ENCODE results near the gene TOPAZ1.

The TOPAZ1 gene

DNA sequence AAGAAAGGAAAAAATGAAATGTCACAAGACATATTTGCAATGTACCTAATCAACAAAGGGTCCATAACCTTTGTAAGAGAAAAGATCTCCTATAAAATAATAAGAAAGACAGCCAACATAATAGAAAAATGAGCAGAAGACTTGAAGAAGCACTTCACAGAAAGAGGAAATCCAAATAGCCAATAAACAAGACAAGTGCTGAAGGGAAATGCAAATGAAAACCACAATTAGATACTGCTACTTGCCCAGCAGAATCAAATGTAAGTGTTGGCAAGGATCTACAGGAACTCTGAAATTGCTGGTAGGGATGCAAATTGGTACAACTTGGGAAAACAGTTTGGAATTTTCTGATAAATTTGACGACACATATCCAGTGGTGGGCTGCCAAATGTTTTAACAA is 15.1 kb upstream of the TOPAZ1 start:
- no peaks in the 10 kb centered on the region for H3K4me1 ChIP-seq (ENCODE audit: control insufficient read depth, insufficient read depth, low read length)
- no peak overlapping the region for H3K27ac ChIP-seq (ENCODE audit: insufficient read depth, low read depth, low read length, poor library complexity, severe bottlenecking)
- H3K36me3 ChIP-seq (ENCODE audit: control insufficient read depth, insufficient read depth, low read length): no peaks in the 10 kb centered on the region
- H3K9me3 ChIP-seq (ENCODE audit: control insufficient read depth, low read length): no peaks in the 10 kb centered on the region
- H3K4me3 ChIP-seq (ENCODE audit: insufficient read depth, low read depth, low read length): no peak overlapping the region
- H3K27me3 ChIP-seq (ENCODE audit: control insufficient read depth, insufficient read depth, low read length, poor library complexity, severe bottlenecking): no peaks in the 10 kb centered on the region
- WGBS, 2 experiments: 85 to 91% methylated on average over 1 of the region's 1 CpG

DNA sequence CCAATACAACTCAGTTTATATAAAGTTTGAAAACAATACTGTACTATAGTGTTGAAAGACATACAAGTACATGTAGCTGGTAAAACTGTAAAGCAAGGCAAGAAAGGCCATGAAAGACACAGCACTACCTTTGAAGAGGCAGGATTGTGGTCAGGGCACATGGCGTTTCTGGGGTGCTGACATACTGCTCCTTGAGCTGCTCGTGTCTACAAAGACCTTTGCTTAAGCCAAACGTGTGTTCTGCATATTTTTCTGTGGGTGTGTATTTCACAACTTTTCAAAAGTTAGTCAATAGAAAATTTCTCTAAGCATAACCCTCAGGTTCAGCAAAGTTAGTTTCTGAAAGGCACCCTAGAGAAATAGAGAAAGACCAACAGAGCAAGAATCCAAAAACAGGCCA is 14.1 kb upstream of the TOPAZ1 start:
- Histone ChIP-seq H3K9me3 (ENCODE audit: control insufficient read depth, low read length) (no peaks in the 10 kb centered on the region), H3K4me1 (ENCODE audit: control insufficient read depth, insufficient read depth, low read length) (no peaks in the 10 kb centered on the region), H3K4me3 (ENCODE audit: insufficient read depth, low read depth, low read length) (no peak overlapping the region), H3K36me3 (ENCODE audit: control insufficient read depth, insufficient read depth, low read length) (no peaks in the 10 kb centered on the region), H3K27ac (ENCODE audit: insufficient read depth, low read depth, low read length, poor library complexity, severe bottlenecking) (no peak overlapping the region), H3K27me3 (ENCODE audit: control insufficient read depth, insufficient read depth, low read length, poor library complexity, severe bottlenecking) (no peaks in the 10 kb centered on the region)
- 87 to 97% methylated on average over 2 to 3 of the region's 3 CpGs for WGBS, 2 experiments

DNA sequence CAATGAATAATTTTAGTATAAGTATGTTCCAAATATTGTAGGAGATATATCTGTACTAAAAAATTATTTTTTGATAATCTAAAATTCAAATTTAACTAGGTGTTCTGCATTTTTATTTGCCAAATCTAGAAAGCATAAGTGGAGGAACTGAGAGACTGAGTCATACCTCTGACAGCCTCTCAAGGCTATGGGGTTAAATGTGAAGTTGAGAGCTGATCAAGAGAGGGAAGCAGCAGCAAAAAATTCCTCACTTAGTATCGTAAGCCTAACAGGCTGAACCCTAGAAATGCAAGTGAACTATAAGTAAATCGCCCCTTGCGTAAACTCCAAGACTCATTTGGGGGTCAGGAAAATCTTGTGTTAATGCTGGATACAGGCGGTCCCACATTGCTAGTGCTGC is 12.8 kb upstream of the TOPAZ1 start:
- Histone ChIP-seq H3K9me3 (ENCODE audit: control insufficient read depth, low read length) (no peaks in the 10 kb centered on the region), H3K27ac (ENCODE audit: insufficient read depth, low read depth, low read length, poor library complexity, severe bottlenecking) (no peak overlapping the region), H3K27me3 (ENCODE audit: control insufficient read depth, insufficient read depth, low read length, poor library complexity, severe bottlenecking) (no peaks in the 10 kb centered on the region), H3K36me3 (ENCODE audit: control insufficient read depth, insufficient read depth, low read length) (no peaks in the 10 kb centered on the region), H3K4me3 (ENCODE audit: insufficient read depth, low read depth, low read length) (no peak overlapping the region), H3K4me1 (ENCODE audit: control insufficient read depth, insufficient read depth, low read length) (no peaks in the 10 kb centered on the region)
- WGBS, 2 experiments: 94% methylated on average over 4 of the region's 4 CpGs

DNA sequence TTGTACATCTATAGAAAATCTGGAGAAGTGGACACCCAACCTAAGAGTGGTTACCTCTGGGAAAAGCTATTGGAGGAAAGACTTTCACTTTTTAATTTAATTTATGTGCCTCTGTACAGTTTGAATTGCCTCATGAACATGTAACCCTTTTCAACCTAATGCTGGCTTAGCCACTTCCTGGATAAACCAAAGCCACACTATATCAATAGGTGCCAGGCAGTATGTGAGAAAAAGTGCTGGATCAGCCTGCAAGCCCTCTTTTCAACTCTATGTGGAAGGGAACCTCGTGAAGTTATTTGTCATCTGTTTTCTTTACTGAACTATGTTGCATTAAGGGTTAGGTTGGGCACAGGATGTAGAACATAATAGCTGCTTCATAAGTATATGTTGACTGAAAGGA is 9.3 kb upstream of the TOPAZ1 start:
- H3K27me3 ChIP-seq (ENCODE audit: control insufficient read depth, insufficient read depth, low read length, poor library complexity, severe bottlenecking): no peaks in the 10 kb centered on the region
- H3K4me1 ChIP-seq (ENCODE audit: control insufficient read depth, insufficient read depth, low read length): no peaks in the 10 kb centered on the region
- 90 to 97% methylated on average over 1 of the region's 1 CpG for WGBS, 2 experiments
- no peak overlapping the region for H3K27ac ChIP-seq (ENCODE audit: insufficient read depth, low read depth, low read length, poor library complexity, severe bottlenecking)
- H3K36me3 ChIP-seq (ENCODE audit: control insufficient read depth, insufficient read depth, low read length): no peaks in the 10 kb centered on the region
- H3K9me3 ChIP-seq (ENCODE audit: control insufficient read depth, low read length): no peaks in the 10 kb centered on the region
- no peak overlapping the region for H3K4me3 ChIP-seq (ENCODE audit: insufficient read depth, low read depth, low read length)

DNA sequence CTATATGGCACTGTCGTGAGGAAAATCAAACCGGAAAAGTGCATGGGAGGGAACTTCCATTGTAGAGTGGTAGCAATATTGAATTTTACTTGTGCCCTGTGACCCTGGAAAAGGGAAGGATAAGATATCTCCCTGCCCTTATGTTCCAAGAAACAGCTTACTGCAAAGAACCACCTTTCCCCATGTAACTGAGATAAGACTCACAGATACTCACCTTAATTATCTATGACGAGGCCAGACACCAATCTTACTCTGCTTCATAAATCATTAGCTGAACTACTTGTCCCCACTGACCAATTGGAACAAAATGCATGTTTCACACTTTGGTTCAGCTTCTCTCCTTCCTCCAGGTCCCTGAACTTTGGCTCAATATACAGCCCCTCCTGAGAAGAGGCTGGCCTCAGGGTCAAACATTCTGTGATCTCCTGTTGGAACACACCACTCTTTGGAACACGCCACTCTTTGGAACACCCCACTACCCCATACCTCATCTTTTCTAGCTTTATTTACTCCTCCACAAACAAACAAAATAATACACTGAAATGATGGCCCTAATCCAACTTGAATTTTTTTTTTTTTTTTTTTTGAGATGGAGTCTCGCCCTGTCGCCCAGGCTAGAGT is 6.9 kb upstream of the TOPAZ1 start:
- H3K27ac ChIP-seq (ENCODE audit: insufficient read depth, low read depth, low read length, poor library complexity, severe bottlenecking): no peak overlapping the region
- WGBS, 2 experiments: 92 to 94% methylated on average over 6 of the region's 6 CpGs

DNA sequence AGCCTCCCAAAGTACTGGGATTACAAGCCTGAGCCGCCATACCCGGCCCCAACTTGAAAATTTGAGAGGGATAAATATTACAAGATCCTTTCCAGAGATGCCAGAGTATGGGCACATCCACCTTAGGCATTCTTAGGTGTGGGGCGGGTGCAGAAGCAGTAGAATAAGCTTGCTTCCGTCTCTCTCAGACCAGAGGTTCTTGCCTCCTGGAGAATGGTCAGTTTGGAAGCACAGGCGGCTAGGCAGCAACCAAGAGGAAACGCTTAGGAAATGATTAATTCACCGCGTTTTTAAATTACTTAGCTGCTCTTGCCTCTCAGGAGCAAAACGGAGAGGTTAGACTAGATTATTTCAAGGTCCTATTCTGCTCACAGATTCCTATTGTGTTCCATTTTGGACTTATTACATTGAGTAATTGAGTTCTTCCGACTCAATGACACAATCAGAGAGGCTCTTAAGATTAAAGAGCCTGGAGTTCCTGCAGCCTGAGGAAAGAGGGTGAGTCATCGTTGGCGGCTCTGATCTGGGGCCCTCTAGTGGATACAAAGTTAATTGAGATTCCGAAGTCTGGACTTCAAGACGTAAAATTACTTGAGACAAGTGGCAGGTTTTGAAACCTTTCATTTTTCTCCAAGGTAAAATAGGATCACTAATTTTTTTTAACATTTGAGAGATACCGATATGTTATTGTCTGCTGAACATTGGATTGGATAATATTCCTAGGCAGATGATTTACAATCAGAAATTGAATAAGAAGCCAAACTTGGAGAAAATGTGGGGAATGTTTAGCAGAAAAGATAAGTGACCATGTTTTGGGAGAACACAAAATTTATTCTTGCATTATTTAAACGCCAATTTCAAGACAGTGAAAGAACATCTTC is 5.8 kb upstream of the TOPAZ1 start:
- H3K9me3 ChIP-seq (ENCODE audit: control insufficient read depth, low read length): no peaks in the 10 kb centered on the region
- no peak overlapping the region for H3K27ac ChIP-seq (ENCODE audit: insufficient read depth, low read depth, low read length, poor library complexity, severe bottlenecking)
- H3K4me3 ChIP-seq (ENCODE audit: insufficient read depth, low read depth, low read length): no peak overlapping the region

More for the DNA sequence above, 6.9 kb upstream of the TOPAZ1 start:
- Histone ChIP-seq H3K4me3 (ENCODE audit: insufficient read depth, low read depth, low read length) (no peak overlapping the region), H3K9me3 (ENCODE audit: control insufficient read depth, low read length) (no peaks in the 10 kb centered on the region), H3K36me3 (ENCODE audit: control insufficient read depth, insufficient read depth, low read length) (no peaks in the 10 kb centered on the region), H3K4me1 (ENCODE audit: control insufficient read depth, insufficient read depth, low read length) (no peaks in the 10 kb centered on the region), H3K27me3 (ENCODE audit: control insufficient read depth, insufficient read depth, low read length, poor library complexity, severe bottlenecking) (no peaks in the 10 kb centered on the region)

DNA sequence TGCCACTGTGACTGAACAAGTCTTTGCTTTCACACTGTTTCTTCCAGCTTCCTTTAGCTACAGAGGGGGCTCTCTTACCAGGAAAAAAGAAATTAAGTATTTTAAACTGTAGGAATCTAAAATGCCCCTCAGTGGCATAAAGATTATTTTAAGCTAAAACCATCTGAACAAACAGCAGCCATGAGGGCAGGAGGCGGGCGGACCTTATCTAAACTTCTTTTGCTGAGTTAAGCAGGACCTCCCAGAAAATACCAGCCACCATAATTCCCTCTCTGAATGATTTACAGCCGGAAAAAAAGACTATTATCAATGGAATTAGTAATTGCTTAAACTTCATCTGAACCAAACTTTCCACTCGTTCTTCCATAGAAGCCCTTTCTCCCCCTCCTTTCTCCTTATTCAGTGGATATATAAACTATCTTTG is 5.2 kb upstream of the TOPAZ1 start:
- Histone ChIP-seq H3K27ac (ENCODE audit: insufficient read depth, low read depth, low read length, poor library complexity, severe bottlenecking) (no peak overlapping the region), H3K27me3 (ENCODE audit: control insufficient read depth, insufficient read depth, low read length, poor library complexity, severe bottlenecking) (no peaks in the 10 kb centered on the region), H3K36me3 (ENCODE audit: control insufficient read depth, insufficient read depth, low read length) (no peaks in the 10 kb centered on the region), H3K9me3 (ENCODE audit: control insufficient read depth, low read length) (no peaks in the 10 kb centered on the region), H3K4me1 (ENCODE audit: control insufficient read depth, insufficient read depth, low read length) (no peaks in the 10 kb centered on the region), H3K4me3 (ENCODE audit: insufficient read depth, low read depth, low read length) (no peak overlapping the region)
- 85 to 90% methylated on average over 4 of the region's 4 CpGs for WGBS, 2 experiments

More for the DNA sequence above, 5.8 kb upstream of the TOPAZ1 start:
- no peaks in the 10 kb centered on the region for H3K4me1 ChIP-seq (ENCODE audit: control insufficient read depth, insufficient read depth, low read length)
- H3K36me3 ChIP-seq (ENCODE audit: control insufficient read depth, insufficient read depth, low read length): no peaks in the 10 kb centered on the region
- WGBS, 2 experiments: 48 to 51% methylated on average over 16 of the region's 16 CpGs
- no peaks in the 10 kb centered on the region for H3K27me3 ChIP-seq (ENCODE audit: control insufficient read depth, insufficient read depth, low read length, poor library complexity, severe bottlenecking)

DNA sequence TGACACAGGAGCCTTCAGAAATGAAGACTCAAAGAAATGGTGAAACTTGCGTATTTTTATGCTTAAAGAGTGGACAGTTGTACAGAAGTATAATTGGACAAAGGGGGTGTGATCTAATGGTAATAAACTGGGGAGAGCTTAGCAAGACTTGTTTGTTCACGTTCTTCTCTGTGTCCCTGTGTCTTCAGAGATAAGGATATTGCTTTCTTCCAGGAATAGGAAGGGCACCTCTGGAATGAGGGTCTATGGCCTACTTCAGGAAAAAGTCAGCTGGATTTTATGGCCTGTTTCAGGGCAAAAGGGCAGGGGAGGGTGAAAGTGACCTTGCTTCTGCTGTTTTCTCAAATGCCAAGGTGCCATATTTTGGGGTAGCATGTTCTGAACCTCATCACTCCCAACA is 4.5 kb upstream of the TOPAZ1 start:
- Histone ChIP-seq H3K27ac (ENCODE audit: insufficient read depth, low read depth, low read length, poor library complexity, severe bottlenecking) (no peak overlapping the region), H3K9me3 (ENCODE audit: control insufficient read depth, low read length) (no peaks in the 10 kb centered on the region)
- 93 to 97% methylated on average over 2 of the region's 2 CpGs for WGBS, 2 experiments

DNA sequence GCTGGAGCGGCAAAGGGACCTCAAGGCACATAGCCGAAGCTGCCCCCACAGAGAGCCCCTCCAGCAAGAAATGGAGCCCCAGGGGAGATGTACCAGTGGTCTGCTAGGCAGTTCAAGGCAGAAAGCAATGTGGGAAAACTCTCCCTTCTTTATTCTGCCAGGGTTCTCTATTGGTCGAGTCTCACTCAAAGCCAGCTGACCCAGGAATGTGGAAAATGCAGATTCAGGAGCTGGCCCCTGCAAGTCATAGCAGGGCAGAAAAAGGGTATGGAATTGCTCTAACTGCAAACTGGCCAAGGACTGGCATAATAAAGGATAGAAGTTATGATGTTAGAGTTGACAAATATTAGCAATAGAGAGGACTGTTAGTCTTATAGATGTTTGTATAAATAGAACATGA is 4.0 kb upstream of the TOPAZ1 start:
- no peaks in the 10 kb centered on the region for H3K4me1 ChIP-seq (ENCODE audit: control insufficient read depth, insufficient read depth, low read length)
- no peak overlapping the region for H3K27ac ChIP-seq (ENCODE audit: insufficient read depth, low read depth, low read length, poor library complexity, severe bottlenecking)
- H3K27me3 ChIP-seq (ENCODE audit: control insufficient read depth, insufficient read depth, low read length, poor library complexity, severe bottlenecking): no peaks in the 10 kb centered on the region
- no peaks in the 10 kb centered on the region for H3K9me3 ChIP-seq (ENCODE audit: control insufficient read depth, low read length)
- no peaks in the 10 kb centered on the region for H3K36me3 ChIP-seq (ENCODE audit: control insufficient read depth, insufficient read depth, low read length)
- WGBS, 2 experiments: 74 to 77% methylated on average over 3 of the region's 3 CpGs
- H3K4me3 ChIP-seq (ENCODE audit: insufficient read depth, low read depth, low read length): no peak overlapping the region

More for the DNA sequence above, 4.5 kb upstream of the TOPAZ1 start:
- Histone ChIP-seq H3K4me1 (ENCODE audit: control insufficient read depth, insufficient read depth, low read length) (no peaks in the 10 kb centered on the region), H3K36me3 (ENCODE audit: control insufficient read depth, insufficient read depth, low read length) (no peaks in the 10 kb centered on the region), H3K27me3 (ENCODE audit: control insufficient read depth, insufficient read depth, low read length, poor library complexity, severe bottlenecking) (no peaks in the 10 kb centered on the region), H3K4me3 (ENCODE audit: insufficient read depth, low read depth, low read length) (no peak overlapping the region)

DNA sequence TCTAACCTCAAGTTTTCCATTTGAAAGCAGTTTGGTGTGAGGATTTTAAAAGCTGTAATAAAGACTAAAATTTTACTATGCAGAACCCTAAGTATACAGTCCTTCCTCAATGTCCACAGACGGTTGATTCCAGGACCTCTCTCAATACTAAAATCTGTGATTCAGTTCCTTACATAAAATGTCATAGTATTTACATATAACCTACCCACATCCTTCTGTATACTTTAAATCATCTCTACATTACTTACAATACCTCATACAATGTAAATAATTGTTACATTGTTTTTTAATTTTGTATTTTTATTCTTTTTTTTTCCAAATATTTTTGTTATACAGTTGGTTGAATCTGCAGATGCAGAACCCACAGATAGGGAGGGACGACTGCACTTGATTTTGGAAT is 2.8 kb upstream of the TOPAZ1 start:
- no peaks in the 10 kb centered on the region for H3K27me3 ChIP-seq (ENCODE audit: control insufficient read depth, insufficient read depth, low read length, poor library complexity, severe bottlenecking)
- no peaks in the 10 kb centered on the region for H3K4me1 ChIP-seq (ENCODE audit: control insufficient read depth, insufficient read depth, low read length)
- 71 to 74% methylated on average over 2 of the region's 2 CpGs for WGBS, 2 experiments
- H3K36me3 ChIP-seq (ENCODE audit: control insufficient read depth, insufficient read depth, low read length): no peaks in the 10 kb centered on the region
- H3K4me3 ChIP-seq (ENCODE audit: insufficient read depth, low read depth, low read length): no peak overlapping the region
- H3K27ac ChIP-seq (ENCODE audit: insufficient read depth, low read depth, low read length, poor library complexity, severe bottlenecking): no peak overlapping the region
- H3K9me3 ChIP-seq (ENCODE audit: control insufficient read depth, low read length): no peaks in the 10 kb centered on the region

Measured in ectodermal cell (in vitro differentiated cells).